HepG2 (cell line): Measurements from ENCODE around the gene AMOT. TPM values are rescaled to one million over a fixed set of nuclear protein-coding genes. Genes with fewer than 3 reads are reported as not detected.

Source experiments
- ARNT2 ChIP-seq: sonication (generic); formaldehyde crosslinking; IDR thresholded peaks from 2 replicates; pipeline ENCODE4 v1.8.0; 2022; ENCODE audit warnings: mild to moderate bottlenecking, low read depth, missing genetic modification reagents, moderate library complexity
- ATF2 ChIP-seq: sonication (generic); formaldehyde crosslinking; IDR thresholded peaks from 2 replicates; pipeline ENCODE4 v1.4.0; 2020; ENCODE audit warnings: missing genetic modification reagents
- CBX5 ChIP-seq: sonication (generic); formaldehyde crosslinking; IDR thresholded peaks from 2 replicates; pipeline ENCODE4 v1.4.0; 2020; ENCODE audit warnings: missing genetic modification reagents, borderline replicate concordance
- FOXA1 ChIP-seq, 2 experiments: fragments of 450-650 bp in 1 of 2; sonication (generic) in 1 of 2; formaldehyde crosslinking in 1 of 2; IDR thresholded peaks; 2 replicates each; pipeline versions ENCODE4 v1.4.0 to v1.6.1; 2016 to 2020; ENCODE audit warnings: missing genetic modification reagents in 1 of 2
- JUN ChIP-seq: sonication (generic); formaldehyde crosslinking; IDR thresholded peaks from 2 replicates; pipeline ENCODE4 v1.4.0; 2020; ENCODE audit warnings: mild to moderate bottlenecking, missing genetic modification reagents
- KLF15 ChIP-seq: sonication (generic); formaldehyde crosslinking; IDR thresholded peaks from 2 replicates; pipeline ENCODE4 v1.8.1; 2023; ENCODE audit warnings: borderline replicate concordance, mild to moderate bottlenecking, inconsistent platforms, missing genetic modification reagents, mixed read lengths
- MED8 ChIP-seq: sonication (generic); formaldehyde crosslinking; IDR thresholded peaks from 2 replicates; pipeline ENCODE4 v1.8.1; 2023; ENCODE audit warnings: mild to moderate bottlenecking, missing genetic modification reagents; ENCODE audit not compliant: insufficient replicate concordance
- NR2F1 ChIP-seq, 2 experiments: fragments of 450-650 bp in 1 of 2; formaldehyde crosslinking in 1 of 2; IDR thresholded peaks; 2 replicates each; pipeline versions ENCODE4 v1.5.0 to v1.6.1; 2016 to 2020; ENCODE audit warnings: mild to moderate bottlenecking in 1 of 2, missing compliant biosample characterization in 1 of 2, missing genetic modification reagents in 1 of 2, moderate library complexity in 1 of 2
- NR2F2 ChIP-seq: IDR thresholded peaks from 2 replicates; pipeline ENCODE4 v1.6.1; 2012; ENCODE audit warnings: low read depth, inconsistent platforms, borderline replicate concordance
- NR2F6 ChIP-seq, 2 experiments: IDR thresholded peaks; 2 replicates each; pipeline ENCODE4 v1.6.1; 2016; ENCODE audit warnings: antibody characterized with exemption in 1 of 2, mild to moderate bottlenecking in 1 of 2
- PATZ1 ChIP-seq: sonication (generic); formaldehyde crosslinking; IDR thresholded peaks from 2 replicates; pipeline ENCODE4 v1.4.0; 2020; ENCODE audit warnings: missing genetic modification reagents
- PHF5A ChIP-seq: IDR thresholded peaks from one replicate; pipeline ENCODE4 v1.6.1; 2018; ENCODE audit warnings: low read depth, missing genetic modification reagents; ENCODE audit not compliant: unreplicated experiment
- SKI ChIP-seq: fragments of 450-650 bp; IDR thresholded peaks from one replicate; pipeline ENCODE4 v1.6.1; 2018; ENCODE audit warnings: mild to moderate bottlenecking; ENCODE audit not compliant: partially characterized antibody
- SNAPC5 ChIP-seq: sonication (generic); formaldehyde crosslinking; IDR thresholded peaks from 2 replicates; pipeline ENCODE4 v1.8.1; 2023; ENCODE audit warnings: mild to moderate bottlenecking, missing genetic modification reagents, borderline replicate concordance
- SOX6 ChIP-seq, 2 experiments: fragments of 450-650 bp in 1 of 2; sonication (generic) in 1 of 2; formaldehyde crosslinking in 1 of 2; IDR thresholded peaks; 2 replicates each; pipeline versions ENCODE4 v1.4.0 to v1.6.1; 2017 to 2020; ENCODE audit warnings: antibody characterized with exemption in 1 of 2, mild to moderate bottlenecking in 1 of 2, missing genetic modification reagents in 1 of 2
- ZBTB49 ChIP-seq: sonication (generic); formaldehyde crosslinking; IDR thresholded peaks from 2 replicates; pipeline ENCODE4 v1.4.0; 2020; ENCODE audit warnings: missing genetic modification reagents, borderline replicate concordance
- ZFP36L1 ChIP-seq: sonication (generic); formaldehyde crosslinking; IDR thresholded peaks from 2 replicates; pipeline ENCODE4 v1.8.0; 2022; ENCODE audit warnings: mild to moderate bottlenecking, missing genetic modification reagents, moderate library complexity
- ZFP37 ChIP-seq: sonication (generic); formaldehyde crosslinking; IDR thresholded peaks from 2 replicates; pipeline ENCODE4 v1.4.0; 2020; ENCODE audit warnings: missing genetic modification reagents, borderline replicate concordance
- ZMYM3 ChIP-seq: sonication (generic); formaldehyde crosslinking; IDR thresholded peaks from 2 replicates; pipeline ENCODE4 v1.5.1; 2020; ENCODE audit warnings: mild to moderate bottlenecking, missing genetic modification reagents
- ZNF607 ChIP-seq: sonication (generic); formaldehyde crosslinking; IDR thresholded peaks from 2 replicates; pipeline ENCODE4 v1.5.1; 2020; ENCODE audit warnings: missing genetic modification reagents, mild to moderate bottlenecking, borderline replicate concordance
- ZNF781 ChIP-seq: sonication (generic); formaldehyde crosslinking; IDR thresholded peaks from 2 replicates; pipeline ENCODE4 v1.5.1; 2020; ENCODE audit warnings: borderline replicate concordance, mild to moderate bottlenecking, missing genetic modification reagents; ENCODE audit errors: not compliant biosample characterization
- polyA plus RNA-seq, 8 experiments: library from polyadenylated mRNA; depleted of rRNA in 3 of 8; stranded (reverse) in 7 of 8; unstranded in 1 of 8; fragments of >200 nt; fragmentation: Illumina TruSeq in 4 of 8; extraction: Trizol in 4 of 8; gene quantifications; 2 replicates each; pipeline versions ENCODE4 v1.2.1 to v1.2.3, GENCODE V29; 2011 to 2016; ENCODE audit warnings: low read depth in 4 of 8, missing spikeins in 1 of 8, mixed read lengths in 1 of 8; ENCODE audit not compliant: insufficient read depth in 1 of 8
- total RNA-seq, 5 experiments: library from RNA; depleted of rRNA; stranded (reverse); fragments of >200 nt; fragmentation: Illumina TruSeq; extraction: Trizol; gene quantifications; 2 replicates each; pipeline ENCODE4 v1.2.3, GENCODE V29; 2016; ENCODE audit warnings: low read depth in 1 of 5
- TF ChIP-seq, protein P1 (sequence below): sonication (generic); formaldehyde crosslinking; conservative IDR thresholded peaks from 2 replicates; pipeline ENCODE4 v1.8.0; 2022; ENCODE audit warnings: missing genetic modification reagents

Gene AMOT
- total and polyA plus RNA-seq, 2 of the 13 experiments (the other 11 are each of a cell fraction or from before 2014, with no cell fraction given) = 0.13 to 0.91 TPM

DNA sequence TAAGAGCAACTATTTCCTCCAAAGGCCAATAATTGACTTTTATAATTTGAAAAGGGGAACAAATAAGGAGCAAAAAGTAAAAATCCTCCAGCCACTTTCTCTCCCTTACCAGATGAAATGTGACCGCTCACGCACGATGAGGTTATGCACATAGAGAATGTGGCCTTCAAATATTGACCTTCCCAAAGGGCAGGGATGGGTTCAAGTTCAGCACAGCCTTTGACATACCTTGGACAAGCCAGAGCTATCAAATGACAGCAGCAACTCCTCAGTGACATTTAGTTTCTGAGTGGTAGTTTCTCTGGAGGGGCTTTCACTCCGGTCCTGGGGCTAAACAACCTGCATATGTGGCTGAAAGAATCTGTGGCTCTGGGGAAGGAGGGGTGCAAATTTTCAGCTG is 50.7 kb downstream of the AMOT start (continued):
- TF ChIP-seq ZNF607 (CRISPR knock-in tag) (no peak), PHF5A (CRISPR knock-in tag) (no peak), SOX6 (IDR thresholded peaks at IDR 0.05) (no peak), SOX6 (CRISPR knock-in tag; IDR thresholded peaks at IDR 0.05) (0 out of 2 replicates have a peak, but pooled peaks have one; percentile 30), ZBTB49 (no peak), ZMYM3 (CRISPR knock-in tag) (no peak), SNAPC5 (CRISPR knock-in tag) (no peak), ZFP36L1 (no peak), KLF15 (CRISPR knock-in tag) (no peak), ATF2 (CRISPR knock-in tag) (peak; percentile 29; the same call in 1 of the 2 replicates), FOXA1 (IDR thresholded peaks at IDR 0.05) (peak; percentile 33; the same call in 1 of the 2 replicates), FOXA1 (CRISPR knock-in tag; IDR thresholded peaks at IDR 0.05) (peak; percentile 79), SKI (peak; percentile 73), PATZ1 (CRISPR knock-in tag) (no peak), ARNT2 (CRISPR knock-in tag) (no peak), JUN (CRISPR knock-in tag) (no peak), NR2F1 (CRISPR knock-in tag; IDR thresholded peaks at IDR 0.05) (peak; percentile 86 to 89), NR2F6 (IDR thresholded peaks at IDR 0.05) (peak; percentile 85), NR2F6 (CRISPR knock-in tag; IDR thresholded peaks at IDR 0.05) (peak; percentile 93), MED8 (no peak), CBX5 (CRISPR knock-in tag) (no peak), ZNF781 (no peak), NR2F2 (peak; percentile 85), ZFP37 (CRISPR knock-in tag) (no peak)
- TF ChIP-seq, protein P1, sequence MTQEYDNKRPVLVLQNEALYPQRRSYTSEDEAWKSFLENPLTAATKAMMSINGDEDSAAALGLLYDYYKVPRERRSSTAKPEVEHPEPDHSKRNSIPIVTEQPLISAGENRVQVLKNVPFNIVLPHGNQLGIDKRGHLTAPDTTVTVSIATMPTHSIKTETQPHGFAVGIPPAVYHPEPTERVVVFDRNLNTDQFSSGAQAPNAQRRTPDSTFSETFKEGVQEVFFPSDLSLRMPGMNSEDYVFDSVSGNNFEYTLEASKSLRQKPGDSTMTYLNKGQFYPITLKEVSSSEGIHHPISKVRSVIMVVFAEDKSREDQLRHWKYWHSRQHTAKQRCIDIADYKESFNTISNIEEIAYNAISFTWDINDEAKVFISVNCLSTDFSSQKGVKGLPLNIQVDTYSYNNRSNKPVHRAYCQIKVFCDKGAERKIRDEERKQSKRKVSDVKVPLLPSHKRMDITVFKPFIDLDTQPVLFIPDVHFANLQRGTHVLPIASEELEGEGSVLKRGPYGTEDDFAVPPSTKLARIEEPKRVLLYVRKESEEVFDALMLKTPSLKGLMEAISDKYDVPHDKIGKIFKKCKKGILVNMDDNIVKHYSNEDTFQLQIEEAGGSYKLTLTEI (CRISPR knock-in tag) = no peak
